ENCODE measurements around the gene MYPOP. TPM values are rescaled to one million over a fixed set of nuclear protein-coding genes. Genes with fewer than 3 reads are reported as not detected.

Gene MYPOP
- total RNA-seq, 1 donor from 2014 or later, result 16.2 TPM

DNA sequence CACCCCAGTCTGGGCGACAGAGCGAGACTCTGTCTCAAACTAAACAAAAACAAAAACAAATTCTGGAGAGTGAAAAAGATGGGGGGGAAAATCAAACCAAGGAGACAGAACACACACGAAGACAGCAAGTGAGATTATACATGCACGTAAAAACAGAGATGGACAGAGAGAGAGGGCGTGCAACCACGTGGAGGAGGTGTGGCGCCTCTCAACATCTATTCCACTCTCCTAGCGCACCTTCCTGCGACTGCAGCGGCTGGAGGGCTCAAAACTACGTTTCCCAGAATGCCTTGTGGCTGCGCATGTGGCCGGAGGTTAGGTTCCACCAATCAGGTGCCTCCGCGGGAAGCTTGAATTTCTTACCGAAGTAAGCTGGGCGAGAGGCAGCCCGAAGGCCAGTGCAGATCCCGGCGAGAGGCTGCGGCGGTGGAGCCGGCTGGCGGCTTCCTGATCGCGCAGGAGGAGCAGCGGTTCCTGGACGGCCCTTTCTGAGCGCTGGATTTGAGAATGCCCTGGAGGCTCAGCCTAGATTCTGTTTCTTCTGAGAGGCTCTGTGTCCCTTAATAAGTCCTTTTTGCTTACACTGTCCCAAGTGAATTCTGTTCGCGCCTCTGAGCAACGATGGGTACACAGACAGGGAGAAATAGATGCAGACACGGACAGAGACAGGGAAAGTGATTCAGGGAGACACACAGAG lies 25.3 kb upstream of the MYPOP start:
- H3K9me3 ChIP-seq (replicated peaks), result no peaks in the 10 kb centered on the region
- peaks cover 25% of the 10 kb centered on the region for H3K27me3 ChIP-seq (ENCODE audit: low read depth)
- intact Hi-C loops (cut with micrococcal nuclease), result no loop called here
- H3K4me3 ChIP-seq, result no peak overlapping the region
- DNase-seq, result peak; percentile 89
- H3K4me1 ChIP-seq, result peaks cover 4% of the 10 kb centered on the region
- H3K36me3 ChIP-seq, result no peaks in the 10 kb centered on the region
- TF ChIP-seq, protein P1, sequence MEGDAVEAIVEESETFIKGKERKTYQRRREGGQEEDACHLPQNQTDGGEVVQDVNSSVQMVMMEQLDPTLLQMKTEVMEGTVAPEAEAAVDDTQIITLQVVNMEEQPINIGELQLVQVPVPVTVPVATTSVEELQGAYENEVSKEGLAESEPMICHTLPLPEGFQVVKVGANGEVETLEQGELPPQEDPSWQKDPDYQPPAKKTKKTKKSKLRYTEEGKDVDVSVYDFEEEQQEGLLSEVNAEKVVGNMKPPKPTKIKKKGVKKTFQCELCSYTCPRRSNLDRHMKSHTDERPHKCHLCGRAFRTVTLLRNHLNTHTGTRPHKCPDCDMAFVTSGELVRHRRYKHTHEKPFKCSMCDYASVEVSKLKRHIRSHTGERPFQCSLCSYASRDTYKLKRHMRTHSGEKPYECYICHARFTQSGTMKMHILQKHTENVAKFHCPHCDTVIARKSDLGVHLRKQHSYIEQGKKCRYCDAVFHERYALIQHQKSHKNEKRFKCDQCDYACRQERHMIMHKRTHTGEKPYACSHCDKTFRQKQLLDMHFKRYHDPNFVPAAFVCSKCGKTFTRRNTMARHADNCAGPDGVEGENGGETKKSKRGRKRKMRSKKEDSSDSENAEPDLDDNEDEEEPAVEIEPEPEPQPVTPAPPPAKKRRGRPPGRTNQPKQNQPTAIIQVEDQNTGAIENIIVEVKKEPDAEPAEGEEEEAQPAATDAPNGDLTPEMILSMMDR (IDR thresholded peaks at IDR 0.05; ENCODE audit: borderline replicate concordance), result peak; percentile 23
- no peak overlapping the region for H3K27ac ChIP-seq (replicated peaks)

DNA sequence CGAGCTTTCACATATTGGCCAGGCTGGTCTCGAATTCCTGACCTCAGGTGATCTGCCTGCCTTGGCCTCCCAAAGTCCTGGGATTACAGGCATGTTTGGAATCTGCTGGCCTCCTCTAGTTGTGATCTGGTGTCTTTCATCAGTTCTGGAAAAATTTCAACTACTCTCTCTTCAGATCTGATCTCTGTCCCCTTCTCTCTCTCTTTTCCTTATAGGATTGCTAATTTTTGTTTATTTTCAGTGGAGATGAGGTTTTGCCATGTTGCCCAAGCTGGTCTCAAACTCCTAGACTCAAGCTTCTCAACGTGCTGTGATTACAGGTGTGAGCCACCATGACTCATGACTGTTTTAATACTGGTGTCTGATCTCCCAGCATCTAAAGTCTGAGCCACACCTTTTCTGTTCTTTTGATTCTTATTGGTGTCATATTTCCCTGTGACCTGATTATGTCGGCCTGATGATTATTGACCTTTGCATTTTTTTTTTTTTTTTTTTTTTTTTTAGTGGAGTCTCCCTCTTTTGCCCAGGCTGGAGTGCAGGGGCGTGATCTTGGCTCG lies 22.6 kb upstream of the MYPOP start:
- Histone ChIP-seq H3K4me1 (peaks cover 4% of the 10 kb centered on the region), H3K27me3 (ENCODE audit: low read depth) (peaks cover 8% of the 10 kb centered on the region), H3K36me3 (no peaks in the 10 kb centered on the region), H3K27ac (replicated peaks) (no peak overlapping the region), H3K9me3 (replicated peaks) (no peaks in the 10 kb centered on the region), H3K4me3 (no peak overlapping the region)
- no peak for DNase-seq
- TF ChIP-seq, protein P1 (IDR thresholded peaks at IDR 0.05; ENCODE audit: borderline replicate concordance), result no peak
- intact Hi-C loops (cut with micrococcal nuclease), result no loop called here

DNA sequence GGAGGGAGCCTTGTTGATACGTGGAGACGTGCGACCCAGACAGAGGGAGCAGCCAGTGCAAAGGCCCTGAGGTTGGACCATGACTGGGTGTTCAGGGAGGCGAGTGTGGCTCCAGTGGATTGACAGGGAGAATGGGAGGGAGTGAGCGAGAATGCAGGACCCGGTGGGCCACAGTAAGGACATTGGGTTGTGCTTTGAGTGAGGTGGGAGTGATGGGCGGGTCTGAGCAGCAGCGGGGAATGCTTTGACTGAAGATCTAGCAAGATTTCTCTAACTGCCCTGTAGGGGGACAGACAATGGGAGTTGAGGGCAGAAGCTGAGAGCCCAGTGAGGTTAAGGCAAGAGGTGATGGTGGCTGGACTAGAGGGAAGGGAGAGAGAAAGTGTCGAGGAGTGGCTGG lies 19.9 kb upstream of the MYPOP start:
- DNase-seq, result no peak
- no peaks in the 10 kb centered on the region for H3K9me3 ChIP-seq (replicated peaks)
- no peak overlapping the region for H3K27ac ChIP-seq (replicated peaks)
- H3K36me3 ChIP-seq, result no peaks in the 10 kb centered on the region
- H3K27me3 ChIP-seq (ENCODE audit: low read depth), result peaks cover 34% of the 10 kb centered on the region
- TF ChIP-seq, protein P1 (IDR thresholded peaks at IDR 0.05; ENCODE audit: borderline replicate concordance), result no peak
- no peak overlapping the region for H3K4me3 ChIP-seq
- H3K4me1 ChIP-seq, result no peaks in the 10 kb centered on the region
- intact Hi-C loops (cut with micrococcal nuclease), result no loop called here

DNA sequence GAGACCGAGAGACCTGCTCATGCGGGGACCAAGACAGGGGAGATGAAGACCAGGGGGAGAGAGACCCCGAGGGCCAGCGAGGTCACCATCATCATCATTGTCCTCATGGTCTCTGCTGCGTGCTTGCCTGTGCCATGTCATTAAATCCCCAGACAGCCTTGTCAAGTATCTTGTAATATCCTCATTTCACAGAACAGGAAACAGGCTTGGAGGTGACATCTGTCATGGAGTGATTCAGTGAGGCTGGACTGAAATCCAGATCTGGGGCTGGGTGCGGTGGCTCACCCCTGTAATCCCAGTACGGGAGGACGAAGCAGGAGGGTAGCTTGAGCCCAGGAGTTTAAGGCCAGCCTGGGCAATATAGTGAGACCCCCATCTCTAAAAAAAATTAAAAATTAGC lies 18.0 kb upstream of the MYPOP start:
- no peak for DNase-seq
- intact Hi-C loops (cut with micrococcal nuclease), result no loop called here
- no peaks in the 10 kb centered on the region for H3K36me3 ChIP-seq
- peaks cover 51% of the 10 kb centered on the region for H3K27me3 ChIP-seq (ENCODE audit: low read depth)
- no peak overlapping the region for H3K4me3 ChIP-seq
- TF ChIP-seq, protein P1 (IDR thresholded peaks at IDR 0.05; ENCODE audit: borderline replicate concordance), result no peak
- no peak overlapping the region for H3K27ac ChIP-seq (replicated peaks)
- H3K9me3 ChIP-seq (replicated peaks), result no peaks in the 10 kb centered on the region
- no peaks in the 10 kb centered on the region for H3K4me1 ChIP-seq

DNA sequence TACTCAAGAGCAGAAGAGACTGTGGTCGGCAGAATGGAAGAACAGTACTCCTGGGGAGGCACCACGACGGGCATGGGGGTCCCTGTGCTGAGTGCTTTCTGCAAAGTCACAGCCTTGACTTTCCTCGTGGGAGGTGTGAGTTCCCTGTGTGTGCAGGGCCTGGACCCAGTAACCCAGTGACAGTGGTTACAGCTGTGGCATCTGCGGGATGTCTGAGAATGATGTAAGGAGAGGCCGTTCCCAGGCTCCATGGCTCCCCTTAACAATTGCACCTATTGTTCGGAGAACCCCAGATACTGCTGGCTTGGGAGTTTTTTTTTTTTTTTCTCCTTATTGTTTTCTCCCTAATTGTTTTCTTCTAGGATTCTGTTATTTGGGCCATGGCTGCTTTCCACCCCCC lies 17.3 kb upstream of the MYPOP start:
- Histone ChIP-seq H3K27ac (replicated peaks) (no peak overlapping the region), H3K4me1 (no peaks in the 10 kb centered on the region), H3K4me3 (no peak overlapping the region), H3K27me3 (ENCODE audit: low read depth) (peaks cover 55% of the 10 kb centered on the region), H3K9me3 (replicated peaks) (no peaks in the 10 kb centered on the region), H3K36me3 (no peaks in the 10 kb centered on the region)
- intact Hi-C loops (cut with micrococcal nuclease), result loop anchor here (10.0 kb wide), 1 partner anchor 85 kb away; no protein-coding TSS in a partner anchor
- no peak for DNase-seq
- TF ChIP-seq, protein P1 (IDR thresholded peaks at IDR 0.05; ENCODE audit: borderline replicate concordance), result no peak

Data from left ventricle myocardium inferior (tissue), 1 donor.